Testis (tissue), 2 donors: ENCODE measurements around the gene UBE2G1.

Experiments used
- CTCF ChIP-seq, 3 experiments: fragments of 450-650 bp in 2 of 3; fragments of 200-600 bp in 1 of 3; sonication (generic) in 1 of 3; IDR thresholded peaks; one replicate each; pipeline ENCODE4 v1.5.1; 2016 to 2019; ENCODE audit warnings: antibody characterized with exemption in 3 of 3, mild to moderate bottlenecking in 2 of 3, moderate library complexity in 1 of 3
- POLR2A ChIP-seq: fragments of 450-650 bp; IDR thresholded peaks from one replicate; pipeline ENCODE4 v1.6.1; 2017; ENCODE audit warnings: antibody characterized with exemption, mild to moderate bottlenecking, moderate library complexity

- no peak for TF ChIP-seq CTCF (IDR thresholded peaks at IDR 0.05)
- TF ChIP-seq POLR2A: no peak
These were observed 27.3 kb upstream of the UBE2G1 start for GRCh38 chr17:4393806-4394205.
